HG03025 (cell line): ENCODE results near the gene FGF6.

Experiments
- ATAC-seq: cut with Tn5 transposase; IDR thresholded peaks from one replicate; pipeline ENCODE4 v1.9.1; 2021; ENCODE audit warnings: mild to moderate bottlenecking, moderate library complexity; ENCODE audit not compliant: unreplicated experiment, low FRiP score

The FGF6 gene

GRCh38 chr12:4448371-4448940, 2.8 kb upstream of the FGF6 start:
- ATAC-seq = no peak

- no peak for ATAC-seq
Measured at GRCh38 chr12:4447151-4447550, 1.5 kb upstream of the FGF6 start.

- ATAC-seq = no peak
Measured at GRCh38 chr12:4446335-4446734, 720 bp upstream of the FGF6 start.

- ATAC-seq = no peak
Measured at GRCh38 chr12:4444031-4444430, 1.6 kb downstream of the FGF6 start.

- no peak for ATAC-seq
Measured at GRCh38 chr12:4443616-4444015, 2.0 kb downstream of the FGF6 start.

GRCh38 chr12:4441355-4442335, 4.0 kb downstream of the FGF6 start:
- ATAC-seq = no peak

GRCh38 chr12:4440187-4440941, 5.3 kb downstream of the FGF6 start:
- ATAC-seq = no peak

GRCh38 chr12:4439736-4440135, 5.9 kb downstream of the FGF6 start:
- no peak for ATAC-seq

- no peak for ATAC-seq
Measured at GRCh38 chr12:4438834-4439596, 6.6 kb downstream of the FGF6 start.

- no peak for ATAC-seq
Measured at GRCh38 chr12:4435537-4435936, 10.1 kb downstream of the FGF6 start.

- ATAC-seq = no peak
Measured at GRCh38 chr12:4434706-4435425, 10.7 kb downstream of the FGF6 start.

- no peak for ATAC-seq
Measured at GRCh38 chr12:4434301-4434700, 11.3 kb downstream of the FGF6 start.

- no peak for ATAC-seq
Measured at GRCh38 chr12:4433745-4434058, 11.9 kb downstream of the FGF6 start.

- no peak for ATAC-seq
Measured at GRCh38 chr12:4432878-4433744, 12.5 kb downstream of the FGF6 start.

- ATAC-seq = no peak
Measured at GRCh38 chr12:4431866-4432265, 13.7 kb downstream of the FGF6 start.

- ATAC-seq = no peak
Measured at GRCh38 chr12:4431436-4431835, 14.2 kb downstream of the FGF6 start.

GRCh38 chr12:4424422-4424821, 21.2 kb downstream of the FGF6 start:
- ATAC-seq = no peak

- ATAC-seq = no peak
Measured at GRCh38 chr12:4423528-4424195, 22.0 kb downstream of the FGF6 start.

GRCh38 chr12:4422985-4423384, 22.6 kb downstream of the FGF6 start:
- no peak for ATAC-seq
